Motor neuron (in vitro differentiated cells): ENCODE data around the gene LGR4. TPM values are rescaled to one million over a fixed set of nuclear protein-coding genes. Genes with fewer than 3 reads are reported as not detected.

Experiments used
- ATAC-seq, 8 experiments: fragments of 200-7000 bp; cut with Tn5 transposase; replicated peaks in 6 of 8; 2 replicates each; pipeline ENCODE4 v1.8.0; 2021; ENCODE audit warnings: mild to moderate bottlenecking in 8 of 8, moderate library complexity in 8 of 8
- H3K27ac ChIP-seq, 2 donors: fragments of 250-450 bp; sonication (Bioruptor Pico); 2 replicates each; pipeline ENCODE4 v1.9.0; 2021; ENCODE audit warnings: antibody characterized with exemption in 2 of 2, mild to moderate bottlenecking in 2 of 2, moderate library complexity in 1 of 2
- H3K4me1 ChIP-seq, 2 donors: fragments of 250-450 bp; sonication (Bioruptor Pico); replicated peaks in 1 of 2; 2 replicates each; pipeline ENCODE4 v1.6.1; 2021; ENCODE audit warnings: antibody characterized with exemption in 2 of 2, mild to moderate bottlenecking in 2 of 2, moderate library complexity in 1 of 2
- H3K4me3 ChIP-seq, 5 donors: fragments of 250-450 bp; sonication (Bioruptor Pico); 2 replicates each; pipeline ENCODE4 v1.9.0; 2021; ENCODE audit warnings: antibody characterized with exemption in 5 of 5, mild to moderate bottlenecking in 5 of 5, moderate library complexity in 4 of 5
- WGBS, 10 experiments: fragments of 450-650 bp; shearing (Covaris generic); methylation state at CpG; one replicate each; pipeline ENCODE4 v1.0.0; 2022; 5-methylcytosine and 5-hydroxymethylcytosine counted together
- in situ Hi-C, 9 experiments: fragments of 400-800 bp; cut with MboI; loops; one replicate each; pipeline ENCODE4 v1.15.0; 2021; ENCODE audit warnings: low sequenced_read_pairs in 9 of 9, low pct_unique_long_range_greater_than_20kb in 2 of 9; ENCODE audit not compliant: unreplicated experiment in 9 of 9
- total RNA-seq, 8 experiments: library from RNA; unstranded; fragments of 300-600 nt; gene quantifications; 2 replicates each; pipeline versions ENCODE4 v1.2.3 to v1.2.4, GENCODE V29; 2022

Gene LGR4
- total RNA-seq, 8 experiments from 2014 or later: 22.3 to 79.2 (median 36.7) TPM

DNA sequence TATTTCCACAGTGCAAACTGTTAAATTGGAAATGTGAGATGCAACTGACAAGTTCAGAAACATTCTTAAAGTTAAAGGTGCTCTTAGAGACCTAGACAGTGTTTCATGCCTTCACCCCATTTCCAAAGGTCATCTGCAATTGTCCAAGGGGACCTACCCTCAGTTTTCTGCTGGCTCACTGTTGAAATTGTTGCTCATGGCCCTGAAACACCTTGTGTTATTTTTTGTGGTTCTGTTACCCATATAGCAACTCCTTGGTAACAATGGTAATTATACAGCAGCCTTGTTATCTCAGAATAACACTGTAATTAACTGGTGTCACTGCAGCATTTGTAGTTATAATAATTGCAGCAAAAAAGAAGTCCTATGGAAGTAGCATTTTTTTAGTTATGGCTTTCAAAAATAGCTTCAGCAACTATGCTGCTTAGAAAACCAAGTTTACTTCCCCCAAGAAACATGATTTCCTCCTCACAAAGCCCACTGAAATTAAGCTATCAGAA, 60.3 kb downstream of the LGR4 start:
- ATAC-seq: no peak
- Histone ChIP-seq H3K27ac (no peak overlapping the region), H3K4me3 (no peak overlapping the region), H3K4me1 (peaks cover 5 to 28% of the 10 kb centered on the region in 2 donors)
- in situ Hi-C loops: no loop called here

DNA sequence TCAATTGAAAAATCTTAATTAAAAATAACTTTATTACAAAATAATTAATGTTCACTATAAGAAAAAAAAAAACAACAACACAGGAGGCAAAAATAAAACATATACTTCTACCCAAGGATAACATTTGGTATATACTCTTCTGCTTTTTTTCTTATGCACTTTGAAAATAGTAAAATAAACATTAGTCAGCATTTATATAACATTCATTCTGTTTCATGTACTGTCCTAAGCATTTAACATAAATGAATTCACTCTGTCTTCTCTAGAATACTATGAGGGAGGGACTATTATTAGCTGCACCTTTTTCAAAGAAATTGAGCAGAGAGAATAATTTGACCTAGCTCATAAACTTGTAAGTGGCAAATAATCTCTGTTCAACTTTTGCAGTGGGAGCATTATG, 61.3 kb downstream of the LGR4 start:
- H3K27ac ChIP-seq: no peak overlapping the region
- H3K4me1 ChIP-seq: peaks cover 5 to 26% of the 10 kb centered on the region in 2 donors
- no peak overlapping the region for H3K4me3 ChIP-seq
- in situ Hi-C loops: no loop called here
- no peak for ATAC-seq

DNA sequence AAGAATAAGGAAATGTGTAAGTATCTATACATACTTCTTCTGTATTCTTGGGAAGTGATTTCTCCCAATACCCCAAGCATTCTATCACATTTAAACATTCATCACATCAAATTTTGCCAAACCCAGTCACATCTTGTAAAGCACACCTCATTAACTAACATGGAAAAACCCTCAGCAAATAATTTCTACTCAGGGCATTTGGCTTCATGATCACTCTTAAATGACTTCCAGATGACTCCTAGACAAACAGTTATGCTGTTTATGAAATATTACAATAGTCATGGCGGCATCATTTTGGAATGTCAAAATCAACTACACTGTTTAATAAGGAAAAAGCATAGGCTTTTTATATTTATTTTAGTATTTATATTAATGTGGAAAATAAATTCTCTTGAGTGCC, 62.3 kb downstream of the LGR4 start:
- no peak for ATAC-seq
- H3K4me1 ChIP-seq: peaks cover 5 to 18% of the 10 kb centered on the region in 2 donors
- no peak overlapping the region for H3K4me3 ChIP-seq
- in situ Hi-C loops: no loop called here
- 33 to 100% (median 78%) methylated on average over 1 of the region's 1 CpG; no CpG with 5 or more reads in 4 of the 10 experiments for WGBS, 10 experiments
- H3K27ac ChIP-seq: no peak overlapping the region

DNA sequence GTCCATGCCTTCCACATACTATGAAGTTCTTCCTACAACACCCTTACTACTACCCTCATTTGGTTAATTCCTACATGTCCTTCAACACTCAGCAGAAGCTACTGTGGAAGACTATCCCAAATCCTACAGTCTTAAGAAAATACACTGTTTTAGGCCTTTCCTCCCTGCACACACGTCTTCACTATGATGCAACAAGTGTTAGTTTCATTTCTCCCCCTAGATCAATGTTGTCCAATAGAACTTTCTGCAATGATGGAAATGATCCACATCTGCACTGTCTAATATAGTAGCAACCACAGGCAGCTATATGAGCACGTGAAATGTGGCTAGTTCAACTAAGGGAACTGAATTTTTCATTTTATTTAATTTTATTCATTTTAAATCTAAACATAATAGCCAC, 62.8 kb downstream of the LGR4 start:
- H3K27ac ChIP-seq: no peak overlapping the region
- WGBS, 10 experiments: 60 to 100% (median 75%) methylated on average over 1 to 2 of the region's 2 CpGs; no CpG with 5 or more reads in 5 of the 10 experiments
- no peak overlapping the region for H3K4me3 ChIP-seq
- ATAC-seq: no peak
- in situ Hi-C loops: no loop called here
- H3K4me1 ChIP-seq: peaks cover 5 to 14% of the 10 kb centered on the region in 2 donors

- no peak for ATAC-seq
- no peak overlapping the region for H3K27ac ChIP-seq
- in situ Hi-C loops: no loop called here
- H3K4me3 ChIP-seq: no peak overlapping the region
- H3K4me1 ChIP-seq: peaks cover under 1 to 7% of the 10 kb centered on the region in 2 donors
Observed at GRCh38 chr11:27409049-27409448, 63.5 kb downstream of the LGR4 start.

DNA sequence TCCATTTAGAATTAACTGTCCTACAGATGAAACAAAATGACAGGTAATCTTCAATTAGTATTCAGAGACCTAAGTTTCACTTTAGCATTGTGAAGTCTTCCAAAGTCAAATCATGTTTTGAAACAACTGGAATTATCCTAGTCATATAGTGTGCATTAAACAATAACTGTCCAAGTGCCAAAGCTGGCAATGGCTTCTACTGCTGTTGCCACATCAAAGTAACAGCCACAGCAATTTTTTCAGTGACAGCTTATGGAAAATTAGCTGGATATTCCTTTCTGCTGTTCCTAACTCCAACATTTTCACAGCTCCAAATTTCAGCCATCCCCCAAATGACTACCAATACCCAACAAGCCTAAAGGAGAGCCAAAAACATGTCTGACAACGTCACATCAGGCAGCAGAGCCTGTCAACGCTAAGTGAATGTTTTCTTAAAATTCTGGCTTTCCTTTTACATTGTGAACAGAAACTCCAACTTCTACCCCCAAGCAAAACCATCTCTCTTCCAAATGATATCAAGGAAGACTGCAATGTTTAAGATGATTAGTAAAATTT, 64.3 kb downstream of the LGR4 start:
- H3K27ac ChIP-seq: no peak overlapping the region
- no peak overlapping the region for H3K4me3 ChIP-seq
- 44 to 100% (median 91%) methylated on average over 2 of the region's 2 CpGs; no CpG with 5 or more reads in 4 of the 10 experiments for WGBS, 10 experiments
- in situ Hi-C loops: no loop called here
- peak in 1 of 8 experiments; percentile 26 for ATAC-seq
- H3K4me1 ChIP-seq: no peaks in the 10 kb centered on the region

DNA sequence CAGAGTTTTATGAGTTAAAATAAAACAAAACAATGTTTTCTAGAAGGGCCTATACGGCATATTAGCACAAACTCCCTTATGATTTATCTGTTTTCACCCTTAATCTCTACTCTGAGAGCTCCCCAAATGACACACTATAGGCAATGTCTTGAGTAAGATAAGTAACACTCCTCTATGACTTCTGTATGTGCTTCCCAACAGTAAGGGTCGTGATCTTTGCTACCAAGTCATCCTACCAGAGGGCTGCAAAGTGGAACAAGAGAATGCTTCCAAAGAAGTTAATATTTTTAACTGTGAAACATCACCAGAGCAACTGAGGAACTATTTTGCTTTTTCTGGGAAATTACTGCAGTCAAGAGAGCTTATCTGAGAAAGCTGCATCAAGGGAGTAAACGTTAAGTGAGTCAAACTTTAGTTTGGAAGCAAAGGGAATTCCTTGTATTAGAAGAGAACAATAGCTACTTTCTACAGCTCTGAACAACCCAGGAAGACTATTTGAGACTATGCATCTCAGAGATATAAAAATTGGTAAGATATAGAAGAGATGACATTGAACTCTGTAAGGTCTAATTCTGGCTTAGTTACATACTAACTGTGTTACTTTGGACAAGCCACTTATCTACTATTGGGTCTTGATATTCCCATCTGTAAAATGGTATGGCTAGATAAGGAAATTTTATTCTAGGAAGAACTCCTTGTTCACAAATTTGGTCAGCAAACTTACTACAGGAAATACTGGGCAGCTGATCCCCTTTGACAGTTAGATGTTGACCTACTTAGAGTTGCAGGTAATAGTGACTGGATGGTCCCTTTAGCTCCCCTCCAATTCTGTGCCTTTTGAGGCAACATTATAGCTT, 65.9 kb downstream of the LGR4 start:
- Histone ChIP-seq H3K4me3 (no peak overlapping the region), H3K4me1 (peaks cover 0 to 3% of the 10 kb centered on the region in 2 donors), H3K27ac (no peak overlapping the region)
- no peak for ATAC-seq
- in situ Hi-C loops: no loop called here
- 71 to 100% (median 94%) methylated on average over 1 to 3 of the region's 3 CpGs; no CpG with 5 or more reads in 1 of the 10 experiments for WGBS, 10 experiments

DNA sequence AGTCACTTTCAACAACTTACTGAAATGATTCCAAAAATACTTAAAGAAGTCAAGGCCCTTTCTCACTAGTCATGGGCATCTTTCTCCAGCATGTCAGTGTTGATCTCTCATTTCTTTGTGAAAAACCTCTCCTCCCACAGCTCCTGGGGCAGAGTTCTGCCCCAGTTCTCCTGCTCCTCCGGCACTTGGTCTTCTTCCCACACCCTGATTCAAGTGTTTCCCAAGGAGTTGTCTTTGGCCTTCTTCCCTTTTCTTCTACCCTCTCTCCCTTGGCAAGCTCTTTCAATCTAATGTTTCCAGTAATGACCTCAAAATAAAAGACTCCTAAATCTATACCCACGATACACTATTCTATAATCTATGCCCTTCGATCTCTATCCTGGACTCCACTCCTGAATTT, 67.5 kb downstream of the LGR4 start:
- H3K27ac ChIP-seq: no peak overlapping the region
- no peak for ATAC-seq
- H3K4me3 ChIP-seq: no peak overlapping the region
- in situ Hi-C loops: no loop called here
- WGBS, 10 experiments: 71 to 100% (median 96%) methylated on average over 1 to 3 of the region's 3 CpGs; no CpG with 5 or more reads in 1 of the 10 experiments
- peaks cover 0 to 3% of the 10 kb centered on the region in 2 donors for H3K4me1 ChIP-seq

DNA sequence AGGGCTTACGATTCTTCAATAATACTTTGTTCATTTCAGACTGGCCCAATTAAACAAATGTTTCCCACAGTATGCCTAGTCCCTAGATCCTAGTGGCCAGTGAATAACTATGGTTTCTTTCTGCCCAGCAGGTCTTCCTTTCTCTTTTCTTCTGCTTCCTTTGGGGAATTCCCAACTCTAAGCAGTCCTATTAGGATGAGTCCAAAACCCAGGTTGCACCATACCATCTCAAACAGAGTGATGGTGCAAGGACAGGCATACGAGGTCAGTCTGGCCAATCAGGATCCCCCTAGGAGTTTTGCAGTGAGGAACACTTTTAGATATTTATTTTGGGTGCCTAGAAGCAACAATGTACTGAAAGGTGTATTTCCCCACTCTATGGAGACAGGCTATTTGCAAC, 68.2 kb downstream of the LGR4 start:
- WGBS, 10 experiments: 29 to 100% (median 90%) methylated on average over 1 to 2 of the region's 2 CpGs; no CpG with 5 or more reads in 3 of the 10 experiments
- H3K4me3 ChIP-seq: no peak overlapping the region
- no peak overlapping the region for H3K27ac ChIP-seq
- H3K4me1 ChIP-seq: peaks cover 0 to 3% of the 10 kb centered on the region in 2 donors
- ATAC-seq: no peak
- in situ Hi-C loops: no loop called here

GRCh38 chr11:27403195-27403594, 69.4 kb downstream of the LGR4 start:
- Histone ChIP-seq H3K27ac (no peak overlapping the region), H3K4me1 (peaks cover 0 to 8% of the 10 kb centered on the region in 2 donors), H3K4me3 (no peak overlapping the region)
- in situ Hi-C loops: no loop called here
- 80 to 100% (median 100%) methylated on average over 1 to 2 of the region's 2 CpGs; no CpG with 5 or more reads in 1 of the 10 experiments for WGBS, 10 experiments
- no peak for ATAC-seq

DNA sequence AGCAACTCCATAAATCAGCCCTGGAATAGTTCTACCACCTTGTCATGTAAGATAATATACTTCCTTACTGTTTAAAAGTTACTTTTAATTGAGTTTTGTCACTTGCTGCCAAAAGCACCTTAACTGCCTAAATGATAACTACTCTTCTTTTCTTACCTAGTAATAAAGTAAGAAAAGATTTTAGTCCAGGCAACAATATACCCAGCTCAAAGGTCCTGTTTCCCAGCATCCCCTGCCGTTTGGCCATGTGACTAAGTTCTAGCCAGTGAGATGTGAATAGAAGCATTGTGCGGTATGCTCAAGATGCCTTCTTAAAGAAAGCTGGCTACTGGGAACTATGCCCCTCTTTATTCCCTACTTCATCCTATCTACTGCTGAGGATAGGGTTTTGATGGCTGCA, 70.1 kb downstream of the LGR4 start:
- H3K27ac ChIP-seq: no peak overlapping the region
- 75 to 100% (median 89%) methylated on average over 1 to 2 of the region's 2 CpGs; no CpG with 5 or more reads in 4 of the 10 experiments for WGBS, 10 experiments
- in situ Hi-C loops: no loop called here
- no peak overlapping the region for H3K4me3 ChIP-seq
- peaks cover 0 to 9% of the 10 kb centered on the region in 2 donors for H3K4me1 ChIP-seq
- no peak for ATAC-seq

DNA sequence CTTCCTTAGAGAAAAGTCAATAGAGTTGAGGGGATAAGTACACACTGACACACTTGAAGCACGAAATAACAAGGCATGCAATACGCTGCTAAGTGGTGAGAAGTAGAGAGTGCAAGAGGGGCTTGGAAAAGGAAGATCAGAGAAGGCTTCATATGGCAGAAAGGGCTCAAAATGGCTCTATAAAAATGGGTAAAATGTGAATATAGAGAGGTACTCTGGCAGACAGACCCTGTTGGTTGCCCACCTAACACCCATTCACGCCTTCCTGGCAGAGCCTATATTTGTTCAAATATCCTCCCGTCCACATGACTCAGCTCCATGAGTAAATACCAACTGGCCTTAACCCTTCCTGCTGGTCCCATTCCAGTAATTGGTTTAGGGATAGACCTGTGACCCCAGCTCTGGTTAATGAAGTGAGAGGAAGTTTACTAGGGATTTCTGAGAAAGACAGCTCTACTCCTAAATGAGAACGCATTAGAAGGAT, 70.7 kb downstream of the LGR4 start:
- peak in 2 of 8 experiments; percentile 40 to 66 for ATAC-seq
- in situ Hi-C loops: no loop called here
- Histone ChIP-seq H3K4me3 (no peak overlapping the region), H3K27ac (no peak overlapping the region), H3K4me1 (peaks cover 0 to 12% of the 10 kb centered on the region in 2 donors)
- WGBS, 10 experiments: 79 to 100% (median 92%) methylated on average over 2 to 5 of the region's 5 CpGs; no CpG with 5 or more reads in 3 of the 10 experiments

GRCh38 chr11:27401280-27401832, 71.2 kb downstream of the LGR4 start:
- H3K27ac ChIP-seq: no peak overlapping the region
- 63 to 100% (median 85%) methylated on average over 1 to 5 of the region's 5 CpGs for WGBS, 10 experiments
- peak in 1 of 8 experiments; percentile 17 for ATAC-seq
- in situ Hi-C loops: no loop called here
- H3K4me3 ChIP-seq: no peak overlapping the region
- H3K4me1 ChIP-seq: peaks cover 0 to 12% of the 10 kb centered on the region in 2 donors
